Endothelial cell of umbilical vein (primary cell): ENCODE measurements around the gene CSN1S1. TPM values are rescaled to one million over a fixed set of nuclear protein-coding genes. Genes with fewer than 3 reads are reported as not detected.

ENCODE experiments used
- BruUV-seq: library from RNA; stranded (reverse); fragments of 400-500 nt; replicated peaks from 2 replicates; lab custom pipeline; 2021; lab: Mats Ljungman, UMichigan
- CTCF ChIA-PET: fragments of 300-600, 350-600 bp; sonication (Branson Sonifier 250); formaldehyde crosslinking; loops from one replicate; lab custom pipeline; 2021; ENCODE audit warnings: antibody characterized with exemption, inconsistent platforms; lab: Charles Lee
- POLR2A ChIA-PET: fragments of 300-600, 350-600 bp; sonication (Branson Sonifier 250); formaldehyde crosslinking; loops from one replicate; lab custom pipeline; 2021; ENCODE audit warnings: antibody characterized with exemption, inconsistent platforms; lab: Charles Lee
- DNase-seq: peaks from one replicate; pipeline ENCODE4 v3.0.0-alpha.2; 2011; ENCODE audit warnings: low read depth, low spot score
- FAIRE-seq: peaks from 2 replicates; lab custom pipeline; 2011; peaks lifted over from hg19 to GRCh38; lab: Jason Lieb, UNC
- H2AFZ ChIP-seq: 2 replicates; pipeline ENCODE4 v1.6.0; 2012; ENCODE audit warnings: low read depth, low read length, control low read depth, inconsistent platforms
- H3K27ac ChIP-seq: 2 replicates; pipeline ENCODE4 v1.5.1; 2011; ENCODE audit warnings: low read depth, mild to moderate bottlenecking, control low read depth, low read length, moderate library complexity; ENCODE audit not compliant: insufficient read depth
- H3K27me3 ChIP-seq, 2 experiments: 2 replicates each; pipeline versions ENCODE4 v1.6.0 to v1.6.1; 2011; ENCODE audit warnings: low read length in 2 of 2, mixed read lengths in 1 of 2; ENCODE audit not compliant: control insufficient read depth in 2 of 2, insufficient read depth in 2 of 2
- H3K36me3 ChIP-seq, 2 experiments: 2 replicates in 1 of 2; 3 replicates in 1 of 2; pipeline ENCODE4 v1.5.1; 2011; ENCODE audit warnings: low read length in 2 of 2, mild to moderate bottlenecking in 1 of 2, moderate library complexity in 1 of 2; ENCODE audit not compliant: control insufficient read depth in 2 of 2, insufficient read depth in 2 of 2; ENCODE audit errors: extremely low read depth in 1 of 2
- H3K4me1 ChIP-seq: 3 replicates; pipeline ENCODE4 v1.5.1; 2011; ENCODE audit warnings: mild to moderate bottlenecking, low read length; ENCODE audit not compliant: control insufficient read depth, insufficient read depth; ENCODE audit errors: extremely low read depth
- H3K4me2 ChIP-seq: 2 replicates; pipeline ENCODE4 v1.6.1; 2011; ENCODE audit warnings: low read length, control low read depth, mixed read lengths; ENCODE audit not compliant: insufficient read depth
- H3K4me3 ChIP-seq, 3 experiments: fragments of 200-600 bp in 1 of 3; sonication (generic), shearing (Covaris generic) in 1 of 3; replicated peaks in 1 of 3; 2 replicates each; pipeline ENCODE4 v1.5.1; 2011 to 2016; ENCODE audit warnings: control low read depth in 3 of 3, low read length in 3 of 3, mild to moderate bottlenecking in 2 of 3, inconsistent platforms in 1 of 3, low read depth in 1 of 3, moderate library complexity in 1 of 3; ENCODE audit not compliant: insufficient read depth in 1 of 3
- H3K79me2 ChIP-seq: 2 replicates; pipeline ENCODE4 v1.6.0; 2012; ENCODE audit warnings: low read length, inconsistent platforms; ENCODE audit not compliant: control insufficient read depth, insufficient read depth
- H3K9ac ChIP-seq: replicated peaks from 2 replicates; pipeline ENCODE3; 2011; ENCODE audit warnings: low read length, control low read depth; ENCODE audit not compliant: insufficient read depth; ENCODE audit errors: extremely low read depth
- H3K9me1 ChIP-seq: replicated peaks from 3 replicates; pipeline ENCODE4 v1.6.0; 2011; ENCODE audit warnings: mild to moderate bottlenecking, low read length; ENCODE audit not compliant: control insufficient read depth, insufficient read depth; ENCODE audit errors: extremely low read depth
- H3K9me3 ChIP-seq: replicated peaks from 2 replicates; pipeline ENCODE4 v1.5.1; 2012; ENCODE audit warnings: low read length, inconsistent platforms; ENCODE audit not compliant: control insufficient read depth, insufficient read depth
- H4K20me1 ChIP-seq: replicated peaks from 2 replicates; pipeline ENCODE3; 2011; ENCODE audit warnings: mild to moderate bottlenecking, low read length; ENCODE audit not compliant: control insufficient read depth, insufficient read depth; ENCODE audit errors: extremely low read depth
- EZH2 ChIP-seq: IDR thresholded peaks from 2 replicates; pipeline ENCODE4 v1.6.1; 2012; ENCODE audit warnings: borderline replicate concordance, low read depth, mild to moderate bottlenecking, moderate library complexity, low read length, inconsistent platforms; ENCODE audit not compliant: severe bottlenecking
- FOS ChIP-seq: IDR thresholded peaks from 2 replicates; pipeline ENCODE4 v1.6.1; 2011; ENCODE audit warnings: mild to moderate bottlenecking, low read length, moderate library complexity, borderline replicate concordance; ENCODE audit not compliant: insufficient read depth
- GATA2 ChIP-seq: IDR thresholded peaks from 2 replicates; pipeline ENCODE4 v1.7.0; 2011; ENCODE audit warnings: low read depth, mild to moderate bottlenecking, moderate library complexity, mixed read lengths, low read length; ENCODE audit not compliant: insufficient read length, insufficient read depth
- JUN ChIP-seq: IDR thresholded peaks from 2 replicates; pipeline ENCODE4 v1.6.1; 2011; ENCODE audit warnings: borderline replicate concordance, low read depth; ENCODE audit not compliant: insufficient read length, insufficient read depth
- MAX ChIP-seq: IDR thresholded peaks from 2 replicates; pipeline ENCODE4 v1.6.1; 2011; ENCODE audit not compliant: insufficient read depth, insufficient read length
- MYC ChIP-seq: IDR thresholded peaks from one replicate; pipeline ENCODE4 v1.6.1; 2011; ENCODE audit warnings: mild to moderate bottlenecking, low read depth, low read length
- POLR2A ChIP-seq: IDR thresholded peaks from 2 replicates; pipeline ENCODE4 v1.6.1; 2012; ENCODE audit warnings: low read depth, mild to moderate bottlenecking, control low read depth, low read length
- POLR2AphosphoS5 ChIP-seq: IDR thresholded peaks from 2 replicates; pipeline ENCODE4 v1.6.1; 2012; ENCODE audit warnings: low read depth, mild to moderate bottlenecking, control low read depth, low read length, moderate library complexity; ENCODE audit not compliant: insufficient read depth
- dilution Hi-C: fragments of 300-500 bp; cut with MboI; formaldehyde crosslinking; loops from one replicate; pipeline ENCODE4 v1.15.0; 2019; ENCODE audit warnings: low sequenced_read_pairs; ENCODE audit not compliant: extremely low pct_ligation_motif_present
- intact Hi-C: fragments of 100-400 bp; cut with micrococcal nuclease; formaldehyde crosslinking; loops from one replicate; pipeline ENCODE4 v1.10.0; 2022
- polyA plus RNA-seq, 4 experiments: library from polyadenylated mRNA; depleted of rRNA in 3 of 4; stranded (reverse) in 3 of 4; unstranded in 1 of 4; fragments of >200 nt; gene quantifications; 2 replicates each; pipeline versions ENCODE4 v1.2.1 to v1.2.3, GENCODE V29; 2011 to 2012; ENCODE audit warnings: missing spikeins in 1 of 4
- total RNA-seq: library from RNA; stranded (reverse); gene quantifications from 2 replicates; pipeline ENCODE4 v1.2.3, GENCODE V29; 2021
- TF ChIP-seq, protein P1 (sequence below), 2 donors: IDR thresholded peaks; 1 replicate in 1 of 2; 2 replicates in 1 of 2; pipeline ENCODE4 v1.5.1; 2011; ENCODE audit warnings: low read length in 2 of 2, mild to moderate bottlenecking in 2 of 2, moderate library complexity in 2 of 2, control low read depth in 1 of 2, inconsistent platforms in 1 of 2, low read depth in 1 of 2; ENCODE audit not compliant: insufficient read depth in 1 of 2; ENCODE audit errors: extremely low read depth in 1 of 2

Gene CSN1S1
- total and polyA plus RNA-seq, 2 donors (not counting 3 experiments of a cell fraction or from before 2014, with no cell fraction given): not detected

- Histone ChIP-seq H3K79me2 (no peaks in the 10 kb centered on the region), H3K9me3 (no peaks in the 10 kb centered on the region), H3K4me2 (no peak within 1 kb of the TSS), H4K20me1 (no peaks in the 10 kb centered on the region), H2AFZ (no peak within 1 kb of the TSS), H3K27me3 (no peaks in the 10 kb centered on the region), H3K9me1 (no peaks in the 10 kb centered on the region), H3K4me3 (no peak within 1 kb of the TSS), H3K27ac (no peak within 1 kb of the TSS), H3K4me1 (peaks cover 4% of the 10 kb centered on the region), H3K9ac (no peak within 1 kb of the TSS), H3K36me3 (no peaks in the 10 kb centered on the region)
- BruUV-seq: no TSS peak
- FAIRE-seq (no peak), DNase-seq (no peak)
- dilution Hi-C loops (no loop called here), intact Hi-C loops (no loop called here)
- ChIA-PET CTCF (no interaction called here), POLR2A (no interaction called here)
- TF ChIP-seq GATA2: no peak
- TF ChIP-seq JUN: no peak
- TF ChIP-seq MYC: no peak
- no peak for TF ChIP-seq POLR2A
- TF ChIP-seq EZH2: no peak
- TF ChIP-seq, protein P1, sequence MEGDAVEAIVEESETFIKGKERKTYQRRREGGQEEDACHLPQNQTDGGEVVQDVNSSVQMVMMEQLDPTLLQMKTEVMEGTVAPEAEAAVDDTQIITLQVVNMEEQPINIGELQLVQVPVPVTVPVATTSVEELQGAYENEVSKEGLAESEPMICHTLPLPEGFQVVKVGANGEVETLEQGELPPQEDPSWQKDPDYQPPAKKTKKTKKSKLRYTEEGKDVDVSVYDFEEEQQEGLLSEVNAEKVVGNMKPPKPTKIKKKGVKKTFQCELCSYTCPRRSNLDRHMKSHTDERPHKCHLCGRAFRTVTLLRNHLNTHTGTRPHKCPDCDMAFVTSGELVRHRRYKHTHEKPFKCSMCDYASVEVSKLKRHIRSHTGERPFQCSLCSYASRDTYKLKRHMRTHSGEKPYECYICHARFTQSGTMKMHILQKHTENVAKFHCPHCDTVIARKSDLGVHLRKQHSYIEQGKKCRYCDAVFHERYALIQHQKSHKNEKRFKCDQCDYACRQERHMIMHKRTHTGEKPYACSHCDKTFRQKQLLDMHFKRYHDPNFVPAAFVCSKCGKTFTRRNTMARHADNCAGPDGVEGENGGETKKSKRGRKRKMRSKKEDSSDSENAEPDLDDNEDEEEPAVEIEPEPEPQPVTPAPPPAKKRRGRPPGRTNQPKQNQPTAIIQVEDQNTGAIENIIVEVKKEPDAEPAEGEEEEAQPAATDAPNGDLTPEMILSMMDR (IDR thresholded peaks at IDR 0.05; ENCODE audit: extremely low read depth in 1 of 2, insufficient read depth in 1 of 2, low read depth in 1 of 2, low read length in 2 of 2): no peak
- no peak for TF ChIP-seq POLR2AphosphoS5
- TF ChIP-seq MAX: no peak
- no peak for TF ChIP-seq FOS
Observed at GRCh38 chr4:69995526-69996016, 64.7 kb downstream of the CSN1S1 start, which contains the start of gene STATH. TSS of gene STATH (plus strand) at chr4:69995966. CDS start at chr4:69998438, 2,472 bp downstream.

Other genes with a start within 250 kb of the CSN1S1 start
- gene SULT1B1, start 170.4 kb upstream of the CSN1S1 start, total RNA-seq: 59.5 and 68.2 TPM in 2 replicates
- 35.2 and 45.0 TPM in 2 replicates for gene SULT1B1, start 170.4 kb upstream of the CSN1S1 start, polyA plus RNA-seq
- gene SULT1E1, start 70.9 kb upstream of the CSN1S1 start, total RNA-seq: 34.5 and 42.1 TPM in 2 replicates
- gene SULT1E1, start 70.9 kb upstream of the CSN1S1 start, polyA plus RNA-seq: 25.8 and 36.9 TPM in 2 replicates
- not detected in 2 replicates for gene CSN2, start 34.7 kb downstream of the CSN1S1 start, total RNA-seq
- not detected in 2 replicates for gene CSN2, start 34.7 kb downstream of the CSN1S1 start, polyA plus RNA-seq
- gene STATH, start 64.9 kb downstream of the CSN1S1 start, total RNA-seq: not detected in 2 replicates
- gene STATH, start 64.9 kb downstream of the CSN1S1 start, polyA plus RNA-seq: not detected in 2 replicates
- not detected in 2 replicates for gene HTN3, start 97.4 kb downstream of the CSN1S1 start, total RNA-seq
- gene HTN3, start 97.4 kb downstream of the CSN1S1 start, polyA plus RNA-seq: not detected in 2 replicates
- not detected in 2 replicates for gene HTN1, start 119.4 kb downstream of the CSN1S1 start, total RNA-seq
- gene HTN1, start 119.4 kb downstream of the CSN1S1 start, polyA plus RNA-seq: not detected in 2 replicates
- not detected in 2 replicates for gene PRR27, start 223.2 kb downstream of the CSN1S1 start, total RNA-seq
- not detected in 2 replicates for gene PRR27, start 223.2 kb downstream of the CSN1S1 start, polyA plus RNA-seq